ENCODE measurements around the gene KRTAP10-6. TPM values are rescaled to one million over a fixed set of nuclear protein-coding genes. Genes with fewer than 3 reads are reported as not detected.
"Not testable (repeated sequence)": the region's sequence is repeated elsewhere in the genome, so short reads cannot be mapped to it uniquely, and the experiment has no call there.

The KRTAP10-6 gene
- total RNA-seq, 1 donor from 2014 or later = not detected

DNA sequence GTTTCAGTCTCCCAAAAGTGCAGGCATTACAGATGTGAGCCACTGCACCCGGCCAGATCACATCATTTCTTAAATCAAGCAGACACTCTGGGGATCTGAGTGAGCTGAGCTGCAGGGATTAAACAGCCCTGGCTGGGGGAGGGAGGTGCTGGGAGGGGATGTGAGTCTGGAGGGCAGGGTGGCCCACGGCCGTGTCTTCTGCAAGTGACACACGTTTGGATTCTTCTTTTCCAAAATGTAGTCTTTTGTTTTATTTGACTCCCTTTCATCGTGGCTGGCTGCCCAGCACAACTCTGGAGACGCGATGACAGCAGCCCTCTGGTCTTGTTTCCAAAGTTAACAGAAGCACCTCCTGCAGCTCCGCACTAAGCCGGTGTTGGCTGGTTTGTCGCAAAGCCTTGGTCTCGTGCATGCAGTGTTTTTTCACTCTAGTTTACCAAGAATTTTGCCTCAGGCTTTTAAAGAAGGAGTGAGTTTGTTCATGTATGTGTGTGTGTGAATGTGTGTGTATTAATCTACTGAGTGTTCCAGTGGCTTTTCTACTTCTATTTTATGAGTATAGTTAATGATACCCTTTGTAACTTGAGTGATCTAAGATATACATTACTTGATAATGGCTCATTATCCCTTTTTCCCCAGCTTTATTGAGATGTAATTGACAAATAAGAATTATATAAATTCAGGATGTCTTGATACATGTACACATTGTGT, 9.1 kb downstream of the KRTAP10-6 start:
- Mint-ChIP-seq H3K4me1 (ENCODE audit: unreplicated experiment) (peaks cover 6% of the 10 kb centered on the region), H3K27ac (no peak overlapping the region), H3K36me3 (no peaks in the 10 kb centered on the region), H3K9me3 (no peaks in the 10 kb centered on the region), H3K27me3 (peaks cover 29% of the 10 kb centered on the region), H3K4me3 (no peak overlapping the region)
- TF ChIP-seq, protein P1, sequence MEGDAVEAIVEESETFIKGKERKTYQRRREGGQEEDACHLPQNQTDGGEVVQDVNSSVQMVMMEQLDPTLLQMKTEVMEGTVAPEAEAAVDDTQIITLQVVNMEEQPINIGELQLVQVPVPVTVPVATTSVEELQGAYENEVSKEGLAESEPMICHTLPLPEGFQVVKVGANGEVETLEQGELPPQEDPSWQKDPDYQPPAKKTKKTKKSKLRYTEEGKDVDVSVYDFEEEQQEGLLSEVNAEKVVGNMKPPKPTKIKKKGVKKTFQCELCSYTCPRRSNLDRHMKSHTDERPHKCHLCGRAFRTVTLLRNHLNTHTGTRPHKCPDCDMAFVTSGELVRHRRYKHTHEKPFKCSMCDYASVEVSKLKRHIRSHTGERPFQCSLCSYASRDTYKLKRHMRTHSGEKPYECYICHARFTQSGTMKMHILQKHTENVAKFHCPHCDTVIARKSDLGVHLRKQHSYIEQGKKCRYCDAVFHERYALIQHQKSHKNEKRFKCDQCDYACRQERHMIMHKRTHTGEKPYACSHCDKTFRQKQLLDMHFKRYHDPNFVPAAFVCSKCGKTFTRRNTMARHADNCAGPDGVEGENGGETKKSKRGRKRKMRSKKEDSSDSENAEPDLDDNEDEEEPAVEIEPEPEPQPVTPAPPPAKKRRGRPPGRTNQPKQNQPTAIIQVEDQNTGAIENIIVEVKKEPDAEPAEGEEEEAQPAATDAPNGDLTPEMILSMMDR (conservative IDR thresholded peaks at IDR 0.05) = no peak
- no peak for DNase-seq (ENCODE audit: extremely low spot score, unreplicated experiment)

DNA sequence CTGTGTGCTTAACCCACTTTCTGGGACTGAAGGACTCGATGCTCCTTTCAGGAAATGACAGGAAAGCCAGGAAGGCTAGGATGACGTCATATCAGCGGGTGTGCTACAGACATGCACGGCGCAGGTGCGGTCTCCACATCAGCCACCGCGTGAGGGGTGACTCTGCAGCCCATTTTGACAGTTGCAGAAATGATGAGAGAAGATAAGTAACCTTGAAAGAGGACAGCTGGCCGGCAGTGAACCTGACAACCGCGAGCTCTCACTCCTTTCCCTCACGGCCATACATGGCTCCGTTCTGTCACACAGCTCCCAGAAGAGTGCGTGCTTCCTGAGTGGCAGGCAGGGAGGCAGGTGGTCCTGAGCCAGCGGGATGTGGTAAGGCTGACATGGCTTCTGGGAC, 10.2 kb downstream of the KRTAP10-6 start:
- TF ChIP-seq, protein P1 (conservative IDR thresholded peaks at IDR 0.05) = no peak
- DNase-seq (ENCODE audit: extremely low spot score, unreplicated experiment) = no peak
- H3K27me3 Mint-ChIP-seq = peaks cover 24% of the 10 kb centered on the region
- no peaks in the 10 kb centered on the region for H3K36me3 Mint-ChIP-seq
- H3K4me1 Mint-ChIP-seq (ENCODE audit: unreplicated experiment) = peaks cover 6% of the 10 kb centered on the region
- H3K4me3 Mint-ChIP-seq = no peak overlapping the region
- H3K9me3 Mint-ChIP-seq = no peaks in the 10 kb centered on the region
- no peak overlapping the region for H3K27ac Mint-ChIP-seq

DNA sequence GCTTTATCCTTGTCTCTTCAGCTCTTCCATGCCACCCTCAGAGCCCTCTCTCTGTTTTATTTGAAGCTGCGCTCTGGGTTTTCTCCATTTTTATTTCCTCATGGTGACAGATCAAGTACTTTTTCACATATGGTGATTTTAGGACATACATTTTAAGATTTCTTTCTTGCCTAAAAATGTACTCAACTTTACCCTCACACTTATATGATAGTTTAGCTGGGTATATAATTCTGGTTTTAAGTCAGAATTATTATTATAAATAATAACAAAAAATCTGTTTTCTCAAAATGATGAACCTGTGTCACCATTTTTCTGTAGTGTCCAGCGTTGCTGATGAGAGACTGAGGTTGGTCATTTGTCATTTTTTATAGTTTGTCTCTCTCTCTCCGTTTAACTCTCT, 11.1 kb downstream of the KRTAP10-6 start:
- DNase-seq (ENCODE audit: extremely low spot score, unreplicated experiment) = no peak
- Mint-ChIP-seq H3K27me3 (peaks cover 18% of the 10 kb centered on the region), H3K4me1 (ENCODE audit: unreplicated experiment) (peaks cover 6% of the 10 kb centered on the region), H3K27ac (no peak overlapping the region), H3K9me3 (no peaks in the 10 kb centered on the region), H3K4me3 (no peak overlapping the region), H3K36me3 (no peaks in the 10 kb centered on the region)
- TF ChIP-seq, protein P1 (conservative IDR thresholded peaks at IDR 0.05) = no peak

DNA sequence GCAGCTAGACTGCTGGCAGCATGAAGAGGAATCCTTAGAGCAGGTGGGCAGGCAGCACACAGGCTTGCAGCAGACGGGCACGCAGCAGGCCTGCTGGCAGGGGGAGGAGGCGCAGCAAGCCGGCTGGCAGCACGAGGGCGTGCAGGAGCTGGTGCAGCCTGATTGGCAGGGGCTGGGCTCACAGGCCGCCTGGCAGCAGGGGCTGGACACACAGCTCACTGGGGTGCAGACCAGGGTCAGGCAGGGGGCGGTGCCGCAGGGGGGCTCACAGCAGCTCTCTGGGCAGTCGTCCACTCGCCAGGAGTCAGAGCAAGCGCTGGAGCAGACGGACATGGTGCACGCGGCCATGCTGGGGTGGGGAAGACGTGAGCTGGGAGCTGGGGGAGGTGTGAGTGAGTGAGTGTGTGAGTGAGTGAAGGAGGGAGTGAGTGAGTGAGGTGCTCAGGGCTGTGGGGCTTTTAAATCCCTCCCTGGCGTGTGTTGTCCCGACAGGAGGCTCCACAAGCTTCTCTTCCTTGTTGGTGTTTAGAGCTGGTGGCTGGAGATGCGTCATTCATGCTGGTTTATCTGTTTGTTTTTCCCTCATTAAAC, 12.0 kb downstream of the KRTAP10-6 start, which contains the start of gene KRTAP10-5:
Gene KRTAP10-5 (minus strand): TSS at position 374 of the 591 bp plus-strand sequence. CDS start 26 bp downstream, at position 348.
- not testable (repeated sequence) for DNase-seq (ENCODE audit: extremely low spot score, unreplicated experiment); H3K9me3 Mint-ChIP-seq; H3K4me1 Mint-ChIP-seq (ENCODE audit: unreplicated experiment); H3K4me3 Mint-ChIP-seq; H3K36me3 Mint-ChIP-seq; H3K27ac Mint-ChIP-seq
- H3K27me3 Mint-ChIP-seq = peaks cover 15% of the 10 kb centered on the region

DNA sequence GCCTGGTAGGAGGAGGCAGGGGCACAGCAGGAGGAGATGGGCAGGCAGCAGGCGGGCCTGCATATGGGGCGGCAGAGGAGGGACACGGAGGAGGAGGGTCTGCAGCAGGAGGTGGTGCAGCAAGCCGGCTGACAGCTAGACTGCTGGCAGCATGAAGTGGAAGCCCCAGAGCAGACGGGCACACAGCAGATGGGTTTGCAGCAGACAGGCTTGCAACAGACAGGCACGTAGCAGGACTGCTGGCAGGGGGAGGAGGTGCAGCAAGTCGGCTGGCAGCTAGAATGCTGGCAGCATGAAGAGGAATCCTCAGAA, 12.5 kb downstream of the KRTAP10-6 start:
- Mint-ChIP-seq H3K4me1 (ENCODE audit: unreplicated experiment) (peaks cover 6% of the 10 kb centered on the region), H3K27me3 (peaks cover 11% of the 10 kb centered on the region), H3K27ac (no peak overlapping the region), H3K36me3 (no peaks in the 10 kb centered on the region), H3K4me3 (no peak overlapping the region), H3K9me3 (no peaks in the 10 kb centered on the region)
- TF ChIP-seq, protein P1 (conservative IDR thresholded peaks at IDR 0.05) = no peak
- DNase-seq (ENCODE audit: extremely low spot score, unreplicated experiment) = no peak

DNA sequence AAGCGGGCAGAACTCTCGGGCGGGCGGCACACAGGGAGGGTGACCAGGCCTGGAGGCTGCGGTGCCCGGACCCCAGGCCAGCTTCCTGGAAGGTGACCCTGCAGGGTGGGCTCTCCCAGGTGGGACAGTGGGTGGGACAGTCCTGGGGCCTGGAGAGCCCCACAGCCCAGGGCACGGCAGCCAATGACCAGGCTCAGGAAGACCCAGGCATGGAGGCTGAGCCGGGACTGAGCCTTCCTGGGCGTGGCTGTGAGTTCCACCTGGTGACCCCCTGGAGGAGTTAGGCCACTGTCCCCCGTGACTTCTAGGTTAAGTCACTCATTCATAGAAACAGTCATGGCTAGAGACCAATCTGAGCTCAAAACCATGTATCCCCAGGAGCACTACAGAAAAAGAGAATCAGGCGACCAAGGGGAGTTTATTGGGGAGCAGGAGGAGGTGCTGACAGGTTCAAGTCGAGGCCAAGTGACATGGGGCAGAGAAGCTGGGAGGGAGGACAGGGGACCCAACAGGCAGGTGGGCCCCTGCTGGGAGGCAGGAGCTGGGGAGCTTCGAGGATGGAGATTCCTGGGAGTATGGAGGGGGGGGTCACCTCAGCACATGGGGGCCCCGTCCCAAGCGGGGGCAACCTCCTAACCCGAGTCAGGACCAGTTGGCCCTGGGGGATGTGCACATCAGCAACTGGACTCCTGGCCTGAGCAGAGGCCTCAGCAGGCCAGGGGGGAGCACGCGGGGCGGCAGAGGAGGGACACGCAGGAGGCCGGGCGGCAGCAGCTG, 13.1 kb downstream of the KRTAP10-6 start:
- H3K4me1 Mint-ChIP-seq (ENCODE audit: unreplicated experiment) = peaks cover 6% of the 10 kb centered on the region
- no peak overlapping the region for H3K27ac Mint-ChIP-seq
- no peak overlapping the region for H3K4me3 Mint-ChIP-seq
- H3K36me3 Mint-ChIP-seq = no peaks in the 10 kb centered on the region
- TF ChIP-seq, protein P1 (conservative IDR thresholded peaks at IDR 0.05) = no peak
- H3K27me3 Mint-ChIP-seq = peaks cover 11% of the 10 kb centered on the region
- DNase-seq (ENCODE audit: extremely low spot score, unreplicated experiment) = no peak
- H3K9me3 Mint-ChIP-seq = no peaks in the 10 kb centered on the region

Measured in type B pancreatic cell (in vitro differentiated cells).